ENCODE results near the gene ZSWIM2.
A peak's percentile ranks its signal among the peaks of the same experiment; 100 is the strongest.
"Not testable (repeated sequence)": the region's sequence is repeated elsewhere in the genome, so short reads cannot be mapped to it uniquely, and the experiment has no call there.

ZSWIM2 gene, protein sequence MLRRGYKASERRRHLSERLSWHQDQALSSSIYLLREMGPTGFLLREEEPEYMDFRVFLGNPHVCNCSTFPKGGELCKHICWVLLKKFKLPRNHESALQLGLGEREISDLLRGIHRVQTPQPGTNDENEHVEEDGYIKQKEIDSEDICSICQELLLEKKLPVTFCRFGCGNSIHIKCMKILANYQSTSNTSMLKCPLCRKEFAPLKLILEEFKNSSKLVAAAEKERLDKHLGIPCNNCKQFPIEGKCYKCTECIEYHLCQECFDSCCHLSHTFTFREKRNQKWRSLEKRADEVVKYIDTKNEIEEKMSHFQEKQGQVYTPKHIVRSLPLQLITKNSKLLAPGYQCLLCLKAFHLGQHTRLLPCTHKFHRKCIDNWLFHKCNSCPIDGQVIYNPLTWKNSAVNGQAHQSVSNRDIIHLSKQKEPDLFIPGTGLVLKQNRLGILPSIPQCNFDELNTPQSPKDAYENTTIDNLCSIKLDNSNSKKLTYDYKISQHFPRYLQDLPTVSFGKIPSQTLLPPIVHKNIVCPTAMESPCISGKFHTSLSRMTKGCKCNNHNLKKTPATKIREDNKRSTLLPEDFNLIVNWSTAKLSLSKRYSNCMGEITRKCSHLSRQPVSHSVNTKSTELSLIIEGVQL

DNA sequence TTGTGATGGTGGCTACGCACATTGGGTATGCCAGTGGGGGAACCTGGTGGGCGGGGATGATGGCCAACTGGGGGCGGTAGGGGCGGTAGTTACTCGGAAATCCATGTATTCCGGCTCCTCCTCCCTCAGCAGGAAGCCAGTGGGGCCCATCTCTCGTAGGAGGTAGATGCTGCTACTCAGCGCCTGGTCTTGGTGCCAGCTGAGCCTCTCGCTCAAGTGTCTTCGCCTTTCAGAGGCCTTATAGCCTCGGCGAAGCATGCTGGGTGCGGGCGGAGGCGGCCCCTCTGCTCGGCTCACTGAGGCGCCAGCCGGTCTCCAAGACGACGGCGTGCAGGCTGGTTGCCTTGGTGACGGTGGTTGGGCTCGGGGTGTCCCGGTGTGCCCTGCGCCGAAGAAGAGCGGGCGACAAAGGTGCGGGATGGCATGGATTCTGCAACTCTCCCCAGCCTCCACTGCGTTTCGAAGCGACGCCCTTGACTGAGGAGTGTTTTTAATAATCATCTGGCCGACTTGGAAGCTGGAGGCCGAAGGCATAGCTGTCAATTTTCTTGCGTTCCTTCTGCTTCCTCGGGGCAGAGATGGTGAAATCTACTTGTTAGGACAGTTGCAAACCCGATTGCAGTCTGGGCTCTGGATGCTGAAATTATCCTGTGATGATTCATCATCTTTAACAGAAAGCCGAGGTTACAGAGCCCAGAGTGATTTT lies at the start of gene ZSWIM2:
Gene ZSWIM2 (minus strand): TSS at position 298 of the 706 bp plus-strand sequence. CDS start 40 bp downstream, at position 258.
- peak; percentile 91 for DNase-seq (ENCODE audit: low read depth)

DNA sequence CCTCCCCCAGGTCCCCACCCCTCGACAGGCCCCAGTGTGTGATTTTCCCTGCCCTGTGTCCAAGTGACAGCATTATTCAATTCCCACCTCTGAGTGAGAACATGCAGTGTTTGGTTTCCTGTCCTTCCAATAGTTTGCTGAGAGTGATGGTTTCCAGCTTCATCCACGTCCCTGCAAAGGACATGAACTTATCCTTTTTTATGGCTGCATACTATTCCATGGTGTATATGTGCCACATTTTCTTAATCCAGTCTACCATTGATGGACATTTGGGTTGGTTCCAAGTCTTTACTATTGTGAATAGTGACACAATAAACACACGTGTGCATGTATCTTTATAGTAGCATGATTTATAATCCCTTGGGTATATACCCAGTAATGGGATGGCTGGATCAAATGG lies 47.2 kb upstream of the ZSWIM2 start:
- DNase-seq (ENCODE audit: low read depth), result not testable (repeated sequence)

DNA sequence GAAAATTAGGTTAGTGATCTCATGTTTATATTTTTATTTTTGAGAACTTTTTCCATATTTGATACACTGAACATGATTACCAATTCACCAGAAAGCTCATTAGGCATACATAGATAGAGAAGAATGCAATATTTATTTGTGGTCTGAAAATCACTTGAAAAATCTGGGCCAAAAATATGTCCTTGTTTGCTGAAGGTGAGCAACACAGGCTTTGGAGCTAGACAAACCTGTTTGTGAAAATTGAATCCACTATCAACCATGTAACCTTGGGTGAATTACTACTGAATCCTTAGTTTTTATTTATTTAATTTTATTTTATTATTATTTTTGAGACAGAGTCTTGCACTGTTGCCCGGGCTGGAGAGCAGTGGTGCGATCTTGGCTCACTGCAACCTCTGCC lies 46.5 kb upstream of the ZSWIM2 start:
- no peak for DNase-seq (ENCODE audit: low read depth)

DNA sequence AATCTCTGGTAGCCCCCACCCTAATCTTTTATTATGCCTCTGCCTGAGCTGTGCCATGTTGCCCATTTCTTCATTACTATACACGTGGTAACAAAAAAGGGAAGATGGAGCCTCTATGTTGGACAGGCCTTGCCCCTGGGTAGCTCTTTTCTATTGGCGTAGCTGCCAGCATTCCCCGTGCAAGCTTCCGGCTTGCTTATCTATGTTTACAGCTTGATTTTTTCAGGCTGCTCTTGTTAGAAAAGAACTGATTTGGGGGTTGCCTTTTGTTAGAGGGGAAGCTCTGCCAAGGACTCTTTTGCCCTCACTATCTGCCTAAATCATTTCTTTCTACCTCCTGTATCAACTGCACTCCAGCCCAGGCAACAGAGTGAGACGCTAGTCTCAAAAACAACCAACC lies 45.5 kb upstream of the ZSWIM2 start:
- no peak for DNase-seq (ENCODE audit: low read depth)

DNA sequence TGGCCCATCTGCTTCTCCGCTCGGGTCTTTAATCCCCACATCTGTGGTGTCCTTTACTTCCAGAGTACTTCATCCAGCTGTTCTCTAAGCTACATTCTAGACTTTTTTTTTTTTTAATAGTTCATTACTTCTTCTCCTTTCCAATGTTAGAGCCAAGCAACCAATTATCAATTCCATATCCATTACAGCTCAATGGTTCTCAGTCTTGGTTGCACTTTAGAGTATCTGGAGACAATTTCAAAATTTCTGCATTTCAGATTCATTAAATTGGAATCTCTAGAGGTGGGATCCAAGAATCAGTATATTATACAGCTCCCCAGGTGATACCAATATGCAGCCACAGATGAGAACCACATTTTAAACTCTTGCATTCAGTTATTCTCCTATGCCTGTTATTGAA lies 43.9 kb upstream of the ZSWIM2 start:
- no peak for DNase-seq (ENCODE audit: low read depth)

DNA sequence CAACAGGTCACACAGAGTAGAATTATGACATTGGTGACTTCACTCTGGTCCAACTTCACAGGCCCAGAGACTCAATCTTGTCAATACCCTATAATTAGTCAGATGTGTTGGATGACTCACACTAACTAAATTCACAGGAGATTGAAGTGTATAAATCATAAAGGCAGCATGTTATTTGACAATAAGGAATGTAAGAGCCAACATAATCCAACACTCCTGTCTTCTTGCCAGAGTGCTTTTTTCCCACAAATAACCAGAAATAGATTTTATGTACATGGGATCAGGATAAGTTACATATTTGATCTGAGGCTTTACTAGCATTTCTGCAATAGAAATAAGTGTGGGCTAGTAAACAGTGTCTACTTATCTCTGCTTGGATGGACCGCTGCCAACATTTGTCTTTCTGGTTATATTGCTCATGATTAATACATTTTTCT lies 42.2 kb upstream of the ZSWIM2 start:
- no peak for DNase-seq (ENCODE audit: low read depth)

DNA sequence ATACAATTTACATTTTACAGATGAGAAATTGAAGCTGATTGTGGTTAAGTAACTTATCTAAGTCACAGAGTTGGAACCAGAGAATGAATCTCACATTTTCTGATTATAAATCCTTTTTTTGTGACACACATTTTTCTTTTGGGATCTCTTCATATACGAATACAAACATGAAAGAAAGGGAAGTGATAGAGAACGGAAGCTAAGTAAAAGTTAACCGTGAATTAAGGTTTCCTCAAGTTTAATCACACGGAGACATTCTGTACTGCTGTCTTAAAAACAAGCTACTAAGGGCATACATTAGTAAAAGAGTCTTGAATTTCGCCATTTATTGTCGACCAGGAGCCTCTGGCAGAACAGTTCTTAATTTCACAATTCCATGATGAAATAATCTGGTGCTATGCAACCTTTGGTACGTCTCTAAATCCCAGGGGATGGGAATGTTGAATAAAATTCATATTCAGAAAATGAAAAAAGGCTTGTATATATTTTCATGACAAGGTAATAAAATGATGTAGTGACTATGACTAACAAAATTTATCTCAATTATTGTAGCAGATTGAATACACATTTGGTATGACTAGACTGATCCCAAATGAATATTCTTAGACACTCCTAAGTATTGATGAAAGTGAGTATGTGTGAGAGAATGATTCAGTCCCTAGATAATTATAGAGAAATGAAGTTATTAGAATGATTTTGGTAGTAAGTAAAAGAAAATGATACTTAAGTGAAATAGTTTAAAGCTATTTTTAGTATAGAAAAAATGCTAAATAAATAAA lies 40.3 kb upstream of the ZSWIM2 start:
- DNase-seq (ENCODE audit: low read depth), result no peak

DNA sequence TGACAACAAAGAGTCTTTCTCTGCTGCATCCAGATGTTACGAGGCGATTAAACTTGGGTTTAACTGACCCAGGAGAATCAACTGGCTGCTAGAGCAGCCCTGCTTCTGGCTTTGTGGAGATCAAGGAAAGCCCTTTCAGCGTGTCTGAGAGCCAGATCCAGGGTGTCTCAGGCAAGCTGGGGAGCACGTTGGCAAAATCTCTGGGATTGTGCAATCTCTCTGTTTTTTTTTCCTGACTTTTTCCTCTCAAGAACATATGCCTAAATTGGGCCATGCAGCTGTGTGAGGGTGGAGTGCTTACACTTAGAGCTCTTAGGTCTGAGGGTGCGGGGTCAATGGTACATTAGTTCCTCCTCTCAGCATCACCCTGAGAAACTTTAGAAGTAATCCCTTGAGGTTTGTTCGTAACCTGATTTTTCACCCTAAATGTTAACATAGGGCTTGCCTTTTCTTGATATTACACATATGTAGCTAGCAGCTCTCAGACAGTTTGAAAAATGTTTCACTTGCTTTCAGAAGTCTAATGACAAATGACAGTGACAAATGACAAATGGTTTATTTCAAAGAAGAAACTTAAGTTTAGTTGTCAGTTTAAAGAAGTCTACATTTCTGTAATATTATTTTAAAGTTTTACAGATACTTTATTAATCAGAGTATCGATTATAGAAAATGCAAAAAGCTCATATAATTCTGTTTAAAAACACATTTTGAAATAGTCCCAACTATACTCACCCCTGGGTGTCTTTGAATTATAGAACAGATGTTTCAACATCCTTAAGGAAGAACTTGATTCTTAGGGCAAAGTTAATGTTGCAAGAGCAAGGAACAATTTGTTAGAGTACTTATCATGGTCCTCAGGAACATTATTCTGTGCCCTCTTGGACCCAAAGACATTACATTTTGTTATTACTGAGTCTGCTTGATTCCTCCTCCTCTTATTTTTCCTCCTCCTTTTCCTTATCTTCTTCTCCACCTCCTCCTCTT lies 38.4 kb upstream of the ZSWIM2 start:
- no peak for DNase-seq (ENCODE audit: low read depth)

DNA sequence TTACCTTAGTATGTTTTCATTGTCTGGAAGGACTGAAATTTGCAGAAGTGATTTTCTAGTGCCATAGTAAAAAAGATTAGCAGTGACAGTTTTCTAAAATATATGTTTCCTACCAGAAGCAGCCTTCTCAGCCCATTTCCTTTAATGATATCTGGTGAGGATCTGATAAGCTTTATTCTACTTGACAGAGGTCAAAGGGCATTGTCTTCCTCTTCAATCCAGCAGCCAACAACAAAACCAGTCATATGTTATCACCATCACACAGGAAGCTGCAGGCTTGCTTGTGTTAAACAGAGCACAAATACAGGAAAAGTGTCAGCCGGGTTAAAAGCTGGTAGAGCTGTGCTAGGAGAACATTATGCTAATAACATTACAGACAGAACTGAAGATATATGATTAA lies 35.6 kb upstream of the ZSWIM2 start:
- DNase-seq (ENCODE audit: low read depth), result no peak

DNA sequence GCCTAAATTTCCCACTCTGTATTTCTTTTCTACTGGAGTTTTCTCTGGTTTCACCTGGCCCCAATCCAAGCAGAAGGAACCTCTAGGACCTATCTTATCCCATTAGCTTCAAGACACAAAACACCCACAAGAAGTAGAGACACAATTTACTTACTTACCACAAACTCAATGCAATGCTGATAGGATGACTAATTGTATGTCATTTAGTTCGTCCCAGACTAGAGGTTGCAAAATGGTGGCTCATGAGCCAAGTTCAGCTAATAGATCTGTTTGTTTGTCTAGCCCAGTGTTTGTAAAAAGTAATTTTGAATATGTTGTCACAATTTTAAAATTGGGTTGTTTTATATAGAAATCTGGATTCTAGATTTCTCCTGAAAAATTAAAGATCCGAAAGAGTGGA lies 34.7 kb upstream of the ZSWIM2 start:
- no peak for DNase-seq (ENCODE audit: low read depth)

DNA sequence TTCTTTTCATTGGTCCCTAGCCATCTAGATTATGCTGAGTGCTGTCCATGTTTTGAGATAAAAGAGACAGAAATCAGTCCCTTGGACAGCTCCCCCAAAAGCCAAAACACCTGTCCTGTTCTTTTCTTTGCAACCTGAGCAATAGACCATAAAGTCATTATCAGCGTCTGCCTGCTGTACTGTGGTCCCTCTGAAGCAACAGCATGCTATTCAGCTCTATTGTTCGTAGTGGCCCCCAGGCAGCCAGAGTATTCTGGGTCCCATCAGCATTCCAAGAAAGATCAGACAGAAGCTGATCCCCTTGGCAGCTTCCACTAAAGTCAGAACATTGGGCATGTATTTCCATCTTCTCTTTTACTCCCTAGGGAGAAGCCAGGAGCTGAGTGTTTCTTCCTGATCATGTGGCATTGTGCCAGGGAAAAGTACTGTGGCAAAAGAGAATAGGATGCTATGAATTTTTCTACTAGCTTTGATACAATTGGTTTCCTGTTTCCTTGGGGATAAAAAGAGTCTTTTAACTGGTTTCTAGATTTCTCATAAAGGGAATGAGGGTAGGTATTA lies 33.6 kb upstream of the ZSWIM2 start:
- DNase-seq (ENCODE audit: low read depth), result no peak

DNA sequence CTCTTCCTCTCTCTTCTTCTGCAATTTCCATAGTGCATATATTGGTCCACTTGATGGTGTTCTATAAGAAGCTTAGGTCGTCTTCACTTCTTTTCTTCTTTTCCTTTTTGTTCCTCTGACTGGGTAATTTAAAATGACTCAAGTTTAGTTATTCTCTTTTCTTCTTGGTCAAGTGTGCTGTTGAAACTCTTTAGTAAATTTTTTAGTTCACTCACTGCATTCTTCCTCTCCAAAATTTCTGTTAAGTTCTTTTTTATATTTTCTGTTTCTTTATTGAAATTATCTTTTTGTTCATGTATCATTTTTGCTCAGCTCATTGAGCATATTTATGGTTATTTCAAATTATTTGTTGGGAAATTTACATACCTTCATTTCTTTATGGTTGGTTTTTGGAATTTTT lies 32.7 kb upstream of the ZSWIM2 start:
- no peak for DNase-seq (ENCODE audit: low read depth)

DNA sequence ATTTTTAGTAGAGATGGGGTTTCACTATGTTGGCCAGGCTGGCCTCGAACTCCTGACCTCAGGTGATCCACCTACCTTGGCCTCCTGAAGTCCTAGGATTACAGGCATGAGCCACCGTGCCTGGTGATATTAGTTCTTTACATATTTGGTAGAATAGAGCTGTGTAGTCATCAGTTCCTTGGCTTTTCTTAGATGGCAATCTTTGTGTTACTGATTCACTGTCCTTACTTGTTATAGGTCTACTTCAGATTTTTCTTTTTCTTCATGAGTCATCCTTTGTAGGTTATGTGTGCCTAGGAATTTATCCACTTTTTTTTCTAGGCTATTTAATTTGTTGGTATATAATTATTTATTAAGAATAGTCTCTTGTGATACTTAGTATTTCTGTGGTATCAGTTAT lies 30.3 kb upstream of the ZSWIM2 start:
- DNase-seq (ENCODE audit: low read depth), result no peak

DNA sequence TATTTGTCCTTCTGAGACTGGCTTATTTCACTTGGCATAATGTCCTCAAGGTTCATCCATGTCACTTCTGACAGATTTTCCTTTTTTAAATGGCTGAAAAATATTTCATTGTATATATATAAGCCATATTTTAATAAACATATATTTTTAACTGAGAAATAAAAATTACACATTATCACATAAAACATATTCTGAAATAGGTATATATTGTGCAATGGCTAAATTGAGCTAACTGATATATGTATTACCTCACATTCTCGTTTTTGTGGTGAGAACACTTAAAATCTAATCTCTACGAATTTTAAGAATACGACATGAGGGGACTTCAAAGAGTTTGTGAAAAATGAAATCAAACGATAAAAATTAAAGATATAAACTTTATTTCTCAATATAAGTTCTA lies 25.7 kb upstream of the ZSWIM2 start:
- DNase-seq (ENCODE audit: low read depth), result no peak

DNA sequence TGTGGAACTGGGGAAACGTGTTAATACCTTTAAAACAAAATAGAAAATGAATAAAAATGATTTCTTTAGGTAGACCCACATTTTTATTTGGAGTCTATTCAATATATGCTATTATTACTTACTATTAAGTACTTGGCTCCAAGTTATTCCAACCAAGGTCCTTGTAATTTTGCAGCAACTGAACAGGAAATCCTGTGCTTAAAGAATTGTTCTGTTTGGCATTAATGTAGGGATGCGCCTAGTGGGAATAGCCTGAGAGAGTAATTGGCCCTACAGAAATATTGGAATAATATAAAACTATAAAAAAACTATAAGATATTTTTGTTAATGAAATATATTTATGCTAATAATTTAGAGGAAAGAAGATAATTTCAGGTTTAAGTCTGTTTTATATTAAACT lies 22.9 kb upstream of the ZSWIM2 start:
- no peak for DNase-seq (ENCODE audit: low read depth)

DNA sequence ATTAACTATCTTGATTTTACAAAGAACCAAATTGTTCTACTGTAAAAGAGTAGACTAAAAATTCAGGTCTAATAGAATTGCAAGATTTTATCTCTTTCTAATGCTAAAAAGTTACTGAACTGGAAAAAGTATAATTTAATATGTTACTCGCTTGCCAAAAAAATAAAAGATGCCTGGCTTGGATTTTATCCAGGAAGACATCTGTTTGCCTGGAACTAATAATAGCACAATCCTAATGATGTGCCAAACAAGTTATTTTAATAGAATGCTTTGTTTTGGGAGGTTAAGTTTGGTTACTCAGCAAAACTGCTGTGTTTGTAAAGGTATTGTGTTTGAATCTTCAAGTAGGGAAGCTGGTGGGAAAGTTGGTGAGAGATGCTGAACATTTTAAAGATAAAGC lies 19.4 kb upstream of the ZSWIM2 start:
- no peak for DNase-seq (ENCODE audit: low read depth)

DNA sequence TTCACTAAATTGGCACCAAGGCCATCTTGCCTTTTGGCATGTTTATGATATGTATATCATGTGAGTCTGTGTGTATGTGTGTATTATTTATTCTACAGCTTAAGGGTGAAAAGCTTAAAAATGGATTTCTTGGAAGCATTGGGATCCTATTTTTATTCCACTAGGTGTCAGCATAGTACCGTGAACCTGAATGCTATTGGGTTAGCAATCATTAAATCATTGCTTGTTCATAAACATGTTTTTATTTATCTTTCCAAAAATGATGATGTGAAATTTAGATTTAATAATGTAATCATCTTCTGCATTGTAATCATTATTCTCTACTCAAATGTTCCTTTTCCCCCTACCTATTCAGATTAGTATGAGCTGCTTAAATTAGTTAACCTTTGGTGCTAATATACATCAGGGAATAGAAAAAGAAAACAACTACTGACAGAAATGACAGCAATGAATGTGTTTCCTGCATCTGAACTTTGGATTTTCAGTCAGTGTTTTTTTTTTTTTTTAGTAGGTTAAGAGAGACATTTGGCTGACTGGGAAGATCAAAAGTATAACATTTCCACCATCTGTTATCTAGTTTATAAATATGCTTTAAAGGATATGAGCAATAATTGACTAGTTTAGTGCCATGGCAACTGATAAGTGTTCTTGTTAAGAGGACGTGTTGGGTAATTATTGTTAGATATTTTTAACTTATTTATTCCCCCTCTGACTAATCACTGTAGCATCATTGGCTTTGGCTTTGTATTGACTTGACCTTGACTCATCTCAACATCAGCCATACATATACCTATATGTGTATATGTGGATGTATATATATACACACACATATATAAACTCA lies 14.1 kb upstream of the ZSWIM2 start:
- DNase-seq (ENCODE audit: low read depth), result no peak

DNA sequence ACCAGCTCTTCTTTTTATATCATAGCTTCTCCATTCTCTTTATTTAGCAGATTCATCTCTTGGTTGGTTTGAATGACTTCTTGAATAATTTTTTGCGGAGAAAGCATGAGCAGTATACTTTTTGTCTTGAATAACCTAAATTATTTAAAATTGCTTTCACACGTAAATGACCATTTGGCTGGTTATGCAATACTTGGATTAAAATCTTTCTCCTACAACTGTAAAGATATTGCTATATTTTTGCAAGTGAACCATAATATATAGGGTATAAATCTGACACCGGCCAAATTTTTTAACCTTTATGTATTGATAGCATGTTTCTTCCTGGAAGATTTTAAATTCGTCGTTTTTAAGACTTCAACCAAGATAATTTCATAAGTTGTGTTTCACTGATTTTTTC lies 6.2 kb upstream of the ZSWIM2 start:
- DNase-seq (ENCODE audit: low read depth), result no peak

DNA sequence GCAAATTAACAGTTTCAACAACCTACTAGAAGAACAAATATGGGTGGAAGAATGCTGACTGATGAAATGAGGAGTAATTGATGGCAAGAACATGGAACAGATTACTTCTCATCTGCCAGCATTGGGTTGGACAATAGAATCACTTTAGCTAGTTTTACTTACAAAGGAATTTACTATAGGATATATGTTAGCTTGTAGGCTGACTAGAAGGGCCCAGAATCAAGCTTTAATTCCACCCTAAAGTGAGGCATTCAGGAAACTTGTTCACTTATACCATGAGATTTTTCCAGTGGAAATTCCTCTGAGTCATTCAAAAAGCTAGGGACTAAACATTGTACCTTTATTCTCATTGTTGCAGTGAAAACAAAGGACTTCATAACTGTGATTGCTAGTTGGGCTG lies 5.0 kb upstream of the ZSWIM2 start:
- DNase-seq (ENCODE audit: low read depth), result no peak

DNA sequence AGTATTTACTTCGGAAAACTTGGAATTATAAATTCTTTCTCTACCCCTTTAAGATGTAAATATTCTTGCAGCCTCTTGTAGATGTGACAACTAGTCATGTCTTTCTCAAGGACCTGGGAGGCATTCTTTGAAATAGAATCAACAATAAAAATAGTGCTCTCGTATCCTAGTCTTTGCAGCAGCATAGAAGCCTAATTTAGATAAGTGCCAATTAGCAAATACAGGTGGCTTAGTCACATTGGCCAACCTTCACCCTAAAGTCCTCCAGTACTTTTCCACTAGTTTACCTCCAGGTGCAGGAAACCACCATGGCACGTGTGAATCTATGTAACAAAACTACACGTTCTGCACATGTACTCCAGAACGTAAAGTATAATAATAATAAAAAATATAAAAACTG lies 3.5 kb upstream of the ZSWIM2 start:
- DNase-seq (ENCODE audit: low read depth), result no peak
